ENCODE results near the gene NNT.
"Not testable (repeated sequence)": the region's sequence is repeated elsewhere in the genome, so short reads cannot be mapped to it uniquely, and the experiment has no call there.

The NNT gene

DNA sequence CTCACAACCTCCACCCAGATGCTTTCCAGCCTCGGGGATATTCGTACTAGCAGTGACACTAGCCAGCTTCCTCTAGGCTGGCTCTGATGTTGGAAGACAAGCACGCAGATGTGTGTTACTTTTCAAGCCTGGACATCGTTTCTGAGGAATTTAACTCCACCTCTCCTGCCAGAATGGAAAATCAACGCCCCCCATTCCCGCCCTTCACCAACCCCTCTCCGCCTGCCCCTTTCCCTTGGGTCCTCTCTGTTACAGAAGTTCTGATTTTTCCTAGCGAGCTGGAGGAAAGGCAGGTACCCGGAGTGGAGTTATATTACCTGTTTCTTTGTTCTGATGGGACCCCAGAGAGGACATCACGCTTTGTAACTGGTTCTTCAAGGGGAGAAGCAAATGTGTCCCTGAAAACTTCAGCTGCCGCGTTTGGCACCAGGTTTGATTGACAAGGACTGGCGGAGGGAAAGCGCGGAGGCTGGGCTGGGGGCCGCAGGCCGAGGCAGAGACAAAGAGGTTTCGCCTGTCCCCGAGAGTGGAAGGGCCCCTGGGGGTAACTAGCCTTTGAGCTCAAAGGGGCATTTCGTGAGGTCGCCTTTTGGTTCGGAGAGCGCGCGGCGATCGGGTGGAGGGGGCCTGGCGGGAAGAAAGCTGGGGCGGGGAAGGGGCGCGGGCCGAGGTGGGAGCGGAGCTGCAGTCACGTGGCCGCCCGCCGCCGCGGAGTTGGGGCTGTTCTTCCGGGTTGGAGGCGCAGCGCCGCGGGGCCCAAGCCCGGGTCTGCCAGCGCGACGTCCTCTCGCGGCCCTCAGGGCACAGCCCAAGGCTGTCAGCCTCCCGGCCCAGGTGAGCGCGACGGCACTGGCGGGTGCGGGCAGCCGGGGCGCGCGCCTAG is at the start of gene NNT:
Gene NNT, plus strand, starts transcription at position 720 of the 883 bp plus-strand sequence. CDS start 6,016 bp downstream, outside the sequence.
- DNase-seq: peak; percentile 36

GRCh38 chr5:43553381-43553780 is 49.6 kb upstream of the NNT start:
- no peak for DNase-seq

GRCh38 chr5:43554497-43554896 is 48.5 kb upstream of the NNT start:
- DNase-seq: no peak

- no peak for DNase-seq
Measured at GRCh38 chr5:43555895-43556606, 46.9 kb upstream of the NNT start.

DNA sequence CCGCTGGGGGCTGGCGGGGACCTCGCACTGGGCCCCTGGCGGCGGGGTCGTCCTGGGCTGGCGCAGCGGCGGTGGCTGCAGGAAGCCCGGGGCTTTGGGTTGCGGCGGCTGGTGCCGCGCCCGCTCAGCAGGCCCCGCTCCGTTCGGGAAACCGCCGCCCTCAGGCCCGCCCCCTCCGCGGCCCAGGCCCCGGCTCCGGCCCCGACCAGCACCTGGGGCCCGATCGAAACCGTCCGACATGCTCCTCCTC is 46.4 kb upstream of the NNT start:
- DNase-seq: not testable (repeated sequence)

DNA sequence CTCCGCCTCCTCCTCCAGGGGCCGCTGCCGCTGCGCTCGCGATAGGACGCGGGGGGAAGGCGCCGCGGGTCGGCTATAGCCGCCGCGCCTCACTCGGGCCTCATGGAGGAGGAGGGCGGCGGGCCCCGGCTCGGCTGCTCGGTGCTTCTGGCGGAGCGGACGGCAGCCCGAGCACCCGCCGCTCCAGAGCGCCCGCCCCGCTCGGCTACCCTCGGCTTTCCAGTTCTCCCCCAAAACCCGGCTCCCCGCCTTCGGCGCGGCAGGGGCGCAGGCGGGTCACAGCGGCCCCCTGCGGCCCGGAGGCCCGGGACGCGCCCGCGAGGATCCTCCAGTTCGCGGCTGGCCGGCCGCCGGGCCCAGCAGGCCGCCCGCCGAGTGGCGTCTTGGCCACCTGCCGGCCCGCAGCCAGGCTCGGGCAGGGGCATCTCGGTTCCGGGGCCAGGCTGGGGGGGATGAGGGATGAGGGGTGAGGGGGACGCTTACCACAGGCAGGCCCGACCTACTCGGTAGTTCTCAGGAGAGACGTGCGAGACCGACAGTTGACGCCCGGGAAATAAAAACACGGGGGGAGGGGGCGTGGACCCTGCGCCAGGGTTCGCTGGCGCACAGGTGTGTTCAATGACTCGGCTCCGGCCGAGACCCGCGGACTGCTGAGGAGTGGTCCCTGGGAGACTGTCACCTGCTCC is 46.0 kb upstream of the NNT start, which contains the start of gene PAIP1:
Gene PAIP1, minus strand, starts transcription at position 221 of the 686 bp plus-strand sequence. CDS start 231 bp downstream, outside the sequence.
- peak; percentile 56 for DNase-seq

GRCh38 chr5:43560128-43560527 is 42.9 kb upstream of the NNT start:
- DNase-seq: no peak

- no peak for DNase-seq
Measured at GRCh38 chr5:43561356-43561755, 41.6 kb upstream of the NNT start.

DNA sequence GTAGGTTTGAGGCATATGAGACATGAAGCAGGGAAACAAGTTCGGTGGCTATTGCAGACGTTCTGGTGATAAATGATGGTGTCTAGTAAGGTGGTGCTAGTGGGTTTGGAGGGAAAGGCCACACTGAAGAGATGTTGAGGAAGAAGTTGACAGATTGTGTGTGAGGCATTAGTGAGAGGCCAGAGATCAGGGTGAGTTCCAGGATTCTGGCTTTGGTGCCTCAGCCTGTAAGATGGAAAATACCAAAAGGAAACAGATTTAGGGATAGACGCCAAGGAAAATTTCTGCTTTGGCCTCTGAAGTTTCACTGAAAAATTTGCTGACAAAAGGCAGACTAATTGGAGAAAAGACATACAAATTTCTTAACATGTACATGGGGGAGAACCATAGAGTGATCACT is 39.7 kb upstream of the NNT start:
- no peak for DNase-seq

DNA sequence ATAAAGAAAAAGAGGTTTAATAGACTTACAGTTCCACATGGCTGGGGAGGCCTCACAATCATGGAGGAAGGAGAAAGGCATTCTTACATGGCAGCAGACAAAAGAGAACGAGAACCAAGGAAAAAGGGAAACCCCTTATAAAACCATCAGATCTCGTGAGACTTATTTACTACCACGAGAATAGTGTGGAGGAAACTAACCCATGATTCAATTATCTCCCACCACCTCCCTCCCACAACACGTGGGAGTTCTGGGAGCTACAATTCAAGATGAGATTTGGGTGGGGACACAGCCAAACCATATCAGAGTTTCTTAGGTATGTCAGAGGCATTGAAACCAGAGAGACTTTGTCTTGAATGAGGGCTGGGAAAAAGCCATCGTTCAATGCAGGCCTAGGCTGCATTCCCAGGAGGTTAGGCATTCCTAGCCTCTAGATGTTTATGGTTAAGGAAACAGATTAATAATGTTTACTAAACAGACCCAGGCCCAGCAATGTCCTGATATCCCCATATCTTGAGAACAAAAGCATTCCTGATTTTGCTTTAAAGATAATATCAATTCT is 38.6 kb upstream of the NNT start:
- DNase-seq: no peak

- DNase-seq: no peak
Measured at GRCh38 chr5:43565043-43565442, 37.9 kb upstream of the NNT start.

DNA sequence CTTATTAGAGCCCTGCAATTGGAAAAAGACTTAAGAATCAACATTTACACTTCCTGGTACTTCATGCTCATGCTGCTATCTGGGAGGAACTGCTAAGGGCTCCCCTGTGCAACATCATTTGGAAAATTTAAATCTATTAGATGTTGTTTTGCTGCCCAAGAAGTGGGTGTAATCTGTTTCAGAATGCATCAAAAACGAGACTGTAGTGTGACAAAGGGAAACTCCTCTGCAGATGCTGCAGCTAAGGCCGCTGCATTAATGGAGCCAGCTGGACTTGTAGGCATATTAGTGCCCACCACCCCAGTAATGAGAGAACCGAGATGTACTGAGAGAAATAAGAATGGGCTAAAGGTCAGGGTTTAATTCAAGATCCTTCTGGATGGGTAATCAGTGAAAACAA is 35.0 kb upstream of the NNT start:
- DNase-seq: no peak

GRCh38 chr5:43569236-43569746 is 33.7 kb upstream of the NNT start:
- DNase-seq: no peak

GRCh38 chr5:43570450-43571158 is 32.4 kb upstream of the NNT start:
- DNase-seq: no peak

DNA sequence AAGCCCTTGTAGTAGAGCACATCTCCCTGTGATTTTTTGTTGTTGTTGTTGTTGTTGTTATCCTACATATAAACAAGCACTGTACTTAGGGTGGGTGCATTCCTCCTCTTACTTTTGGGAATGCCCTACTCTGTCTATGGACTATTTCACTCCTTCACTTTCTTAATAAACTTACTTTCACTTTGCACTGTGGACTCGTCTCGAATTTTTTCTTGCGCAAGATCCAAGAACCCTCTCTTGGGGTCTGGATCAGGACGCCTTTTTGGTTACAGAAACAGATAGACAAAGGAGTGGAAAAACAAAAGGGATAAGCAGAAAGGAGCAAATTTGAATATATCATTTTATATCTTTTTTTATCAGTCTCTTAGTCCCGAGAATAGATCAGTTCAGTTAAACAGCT is 31.7 kb upstream of the NNT start:
- DNase-seq: no peak

DNA sequence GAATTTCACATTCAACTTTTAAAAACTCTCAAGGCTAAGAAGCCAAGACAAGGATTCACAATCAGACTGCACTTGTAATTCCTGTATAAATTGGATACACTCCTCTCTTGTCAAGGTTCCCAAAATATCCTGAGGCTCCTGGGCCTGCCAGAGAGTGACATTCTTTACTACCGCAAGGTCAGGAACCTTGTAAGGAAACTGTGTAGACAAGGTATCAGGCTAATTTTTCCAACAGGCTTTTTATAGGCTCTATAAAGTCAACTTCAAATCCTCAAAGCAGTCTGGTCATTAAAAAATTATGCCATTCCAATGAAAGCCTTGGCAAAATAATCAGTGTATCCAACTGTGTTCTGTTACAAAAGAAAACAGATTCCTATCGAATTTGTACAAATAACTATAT is 30.6 kb upstream of the NNT start:
- no peak for DNase-seq

DNA sequence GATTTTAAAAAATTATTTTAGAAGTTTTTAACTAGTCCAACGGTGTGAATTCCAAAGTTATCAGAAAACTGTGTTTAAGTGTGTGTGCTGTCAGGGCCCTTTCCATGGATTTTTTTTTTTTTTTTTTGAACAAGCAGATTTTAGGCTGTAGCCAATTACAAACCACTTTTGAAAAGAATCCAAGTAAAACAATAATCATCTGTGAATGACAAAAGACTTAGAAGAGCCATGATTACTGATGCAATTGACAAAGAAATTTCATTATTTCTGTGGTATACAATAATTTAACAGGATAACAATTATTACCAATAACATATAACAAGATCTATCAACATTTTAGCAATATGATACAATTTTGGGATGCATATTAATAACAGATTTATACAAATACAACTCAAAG is 29.9 kb upstream of the NNT start:
- no peak for DNase-seq

DNA sequence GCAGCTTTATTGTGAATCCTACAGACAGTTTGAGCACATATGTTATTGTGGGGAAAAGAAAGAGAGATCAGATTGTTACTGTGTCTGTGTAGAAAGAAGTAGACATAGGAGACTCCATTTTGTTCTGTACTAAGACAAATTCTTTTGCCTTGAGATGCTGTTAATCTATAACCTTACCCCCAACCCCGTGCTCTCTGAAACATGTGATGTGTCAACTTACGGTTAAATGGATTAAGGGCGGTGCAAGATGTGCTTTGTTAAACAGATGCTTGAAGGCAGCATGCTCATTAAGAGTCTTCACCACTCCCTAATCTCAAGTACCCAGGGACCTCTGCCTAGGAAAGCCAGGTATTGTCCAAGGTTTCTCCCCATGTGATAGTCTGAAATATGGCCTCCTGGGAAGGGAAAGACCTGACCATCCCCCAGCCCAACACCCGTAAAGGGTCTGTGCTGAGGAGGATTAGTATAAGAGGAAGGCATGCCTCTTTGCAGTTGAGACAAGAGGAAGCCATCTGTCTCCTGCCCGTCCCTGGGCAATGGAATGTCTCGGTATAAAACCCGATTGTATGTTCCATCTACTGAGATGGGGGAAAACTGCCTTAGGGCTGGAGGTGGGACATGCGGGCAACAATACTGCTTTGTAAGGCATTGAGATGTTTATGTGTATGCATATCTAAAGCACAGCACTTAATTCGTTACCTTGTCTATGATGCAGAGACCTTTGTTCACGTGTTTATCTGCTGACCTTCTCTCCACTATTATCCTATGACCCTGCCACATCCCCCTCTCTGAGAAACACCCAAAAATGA is 22.4 kb upstream of the NNT start:
- DNase-seq: not testable (repeated sequence)

DNA sequence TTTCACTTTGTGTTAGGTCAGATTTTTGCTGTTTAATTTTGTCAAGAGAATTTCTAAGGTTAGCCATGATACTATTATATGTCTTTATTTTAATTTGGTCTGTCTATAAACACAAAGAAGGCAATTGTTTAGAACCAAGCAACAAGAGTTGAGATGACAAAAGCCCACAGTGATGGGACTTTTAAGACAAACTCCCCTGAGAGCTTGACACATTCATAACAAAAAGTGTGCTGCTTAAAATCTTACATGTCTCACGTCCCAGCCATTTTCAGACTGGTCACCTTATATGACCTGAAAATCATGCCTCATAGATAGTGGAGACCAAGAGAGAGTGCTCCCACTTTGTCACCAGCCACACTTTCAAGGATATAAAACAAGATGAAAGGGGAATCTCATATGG is 21.6 kb upstream of the NNT start:
- no peak for DNase-seq

GRCh38 chr5:43582082-43583005 is 20.6 kb upstream of the NNT start:
- no peak for DNase-seq

DNA sequence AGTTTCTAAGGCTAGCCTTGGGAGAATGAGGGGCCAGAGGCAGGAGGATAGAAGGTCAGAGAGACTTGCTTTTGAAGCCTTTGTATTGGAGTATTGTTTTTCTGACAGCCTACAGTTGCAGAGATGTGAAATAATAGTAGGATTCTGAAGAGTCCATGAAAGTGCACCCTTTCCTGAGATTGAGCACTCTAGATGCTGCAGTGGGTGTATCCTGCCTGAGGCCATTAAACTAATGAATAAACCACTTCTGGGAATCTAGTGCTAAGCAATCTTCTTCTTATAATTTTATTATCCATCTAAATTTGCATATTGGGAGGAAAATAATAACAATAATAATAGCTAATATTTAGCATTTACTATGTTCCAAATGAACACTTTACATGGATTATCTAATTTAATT is 19.3 kb upstream of the NNT start:
- DNase-seq: no peak

All from GF-D8 (cell line).